UCSD-AML1 (cell line): ENCODE measurements around the gene CORIN.
"Not testable (repeated sequence)": the region's sequence is repeated elsewhere in the genome, so short reads cannot be mapped to it uniquely, and the experiment has no call there.

Experiments used
- DNase-seq: peaks from one replicate; lab custom pipeline; 2025; ENCODE audit not compliant: unreplicated experiment; lab: John Stamatoyannopoulos, UW

Gene CORIN

DNA sequence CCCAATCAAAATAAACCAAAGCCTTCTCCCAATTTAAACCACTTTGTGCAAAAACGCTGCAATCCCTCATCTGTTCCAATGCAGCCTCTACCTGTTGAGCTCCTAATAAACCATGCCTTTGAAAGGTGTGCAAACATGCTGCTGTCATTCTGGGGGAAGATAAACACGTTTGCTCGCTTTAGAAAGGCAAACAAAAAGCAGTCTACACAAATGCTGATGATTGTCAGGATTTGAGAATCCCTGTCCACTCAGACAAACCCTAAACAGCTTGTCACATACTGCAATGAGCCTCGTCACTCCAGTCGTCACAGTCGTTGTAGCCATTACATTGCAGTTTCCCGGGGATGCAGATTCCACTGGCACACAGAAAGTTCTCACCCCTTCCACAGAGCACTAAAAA, 145.2 kb downstream of the CORIN start:
- DNase-seq: no peak

DNA sequence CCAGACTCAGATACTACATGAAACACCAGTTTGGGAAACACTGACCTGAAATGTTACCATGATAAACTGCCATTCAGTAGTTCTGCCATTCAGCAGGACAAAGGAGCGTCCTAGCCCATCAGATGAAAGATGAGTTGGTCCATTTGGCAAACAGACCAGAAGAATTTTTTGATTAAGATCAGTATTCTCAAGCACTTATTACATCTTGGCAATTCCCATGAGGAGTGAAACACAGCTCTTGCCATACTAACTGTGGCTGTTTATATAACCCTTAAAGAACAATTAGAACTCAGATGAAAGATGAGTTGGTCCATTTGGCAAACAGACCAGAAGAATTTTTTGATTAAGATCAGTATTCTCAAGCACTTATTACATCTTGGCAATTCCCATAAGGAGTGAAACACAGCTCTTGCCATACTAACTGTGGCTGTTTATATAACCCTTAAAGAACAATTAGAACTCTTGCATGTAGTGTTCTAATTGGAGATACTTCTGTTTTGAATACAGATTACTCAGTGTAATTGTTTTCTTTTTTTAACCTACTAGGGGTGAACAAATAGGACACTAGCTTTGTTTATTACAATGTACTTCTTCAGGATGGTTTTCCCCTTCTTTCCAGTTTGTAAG, 146.0 kb downstream of the CORIN start:
- DNase-seq: not testable (repeated sequence)

DNA sequence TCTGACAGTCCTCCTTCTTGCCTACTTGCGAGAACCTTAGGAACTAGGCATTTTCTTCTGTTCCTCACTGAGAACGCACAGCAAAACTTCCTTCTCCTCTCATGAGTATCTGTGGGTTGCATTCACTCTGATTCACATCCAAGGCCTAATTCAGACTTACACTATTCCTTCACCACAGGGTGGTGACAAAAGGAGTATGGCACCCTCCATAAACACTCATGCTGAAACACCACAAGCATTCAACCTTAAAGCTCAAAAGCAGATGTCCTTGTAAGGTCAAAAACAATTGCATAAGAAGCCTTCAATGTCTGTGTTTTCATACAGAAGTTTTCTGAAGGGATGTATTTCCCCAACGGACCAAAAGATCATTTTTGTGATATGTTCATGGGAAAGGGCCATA, 147.3 kb downstream of the CORIN start:
- DNase-seq: no peak

DNA sequence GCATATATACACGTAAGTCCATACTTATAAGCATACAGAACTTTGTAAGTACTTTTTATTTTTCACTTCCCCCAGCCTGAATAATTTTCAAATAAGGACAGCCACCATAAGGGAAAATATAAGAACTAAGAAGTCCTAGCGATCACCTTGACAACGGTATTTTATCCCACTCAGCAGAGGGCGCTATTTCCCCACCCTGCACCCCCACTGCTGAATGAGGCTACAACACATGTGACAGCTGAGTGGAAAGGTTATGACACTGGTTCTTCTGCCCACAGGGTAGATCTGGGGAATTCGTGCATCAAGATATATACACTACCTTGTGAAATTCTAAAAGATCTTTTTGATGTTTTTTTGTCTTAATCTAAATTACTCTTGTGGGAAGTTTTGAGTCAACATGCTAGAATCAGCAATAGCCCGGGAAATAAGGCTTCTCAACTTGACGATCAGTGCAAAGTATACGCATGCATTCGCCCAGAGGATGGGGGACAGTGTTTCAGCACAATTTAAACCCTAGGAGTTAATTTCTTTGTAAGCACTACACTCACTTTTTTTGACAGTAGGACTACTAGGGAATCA, 151.5 kb downstream of the CORIN start:
- DNase-seq: peak; percentile 52

GRCh38 chr4:47675806-47676205, 162.1 kb downstream of the CORIN start:
- DNase-seq: no peak

- DNase-seq: no peak
These were observed 163.7 kb downstream of the CORIN start for GRCh38 chr4:47674144-47674543.

- no peak for DNase-seq
These were observed 165.2 kb downstream of the CORIN start for GRCh38 chr4:47672696-47673095.

- no peak for DNase-seq
These were observed 167.9 kb downstream of the CORIN start for GRCh38 chr4:47669946-47670345.

DNA sequence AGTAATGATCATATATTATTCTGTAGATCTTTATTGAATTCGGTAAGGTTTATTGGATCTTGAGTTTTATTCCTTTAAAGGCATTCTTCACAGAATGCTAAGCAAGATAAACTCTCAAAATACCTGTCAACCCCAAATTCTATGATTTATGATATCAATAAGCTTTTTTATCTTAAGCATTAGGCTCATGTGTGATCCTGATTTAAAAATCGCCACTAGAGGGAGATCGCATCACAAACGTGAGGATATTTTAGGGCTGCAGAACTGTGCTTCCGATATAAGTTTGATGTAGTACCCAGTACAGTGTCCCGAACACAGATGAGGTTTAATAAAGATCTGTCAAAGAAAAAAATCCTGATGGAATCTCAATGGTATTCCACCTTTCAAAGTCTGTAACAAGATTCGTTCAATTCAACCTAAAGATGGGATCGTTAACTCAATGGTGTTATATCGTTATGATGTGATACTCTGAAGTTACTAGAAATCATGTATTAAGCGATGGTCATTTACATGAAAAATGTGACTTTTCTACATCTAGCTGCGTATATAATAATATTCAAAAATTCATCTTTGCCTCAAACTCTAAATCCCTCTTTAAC, 169.0 kb downstream of the CORIN start:
- no peak for DNase-seq

GRCh38 chr4:47668256-47668655, 169.6 kb downstream of the CORIN start:
- no peak for DNase-seq

DNA sequence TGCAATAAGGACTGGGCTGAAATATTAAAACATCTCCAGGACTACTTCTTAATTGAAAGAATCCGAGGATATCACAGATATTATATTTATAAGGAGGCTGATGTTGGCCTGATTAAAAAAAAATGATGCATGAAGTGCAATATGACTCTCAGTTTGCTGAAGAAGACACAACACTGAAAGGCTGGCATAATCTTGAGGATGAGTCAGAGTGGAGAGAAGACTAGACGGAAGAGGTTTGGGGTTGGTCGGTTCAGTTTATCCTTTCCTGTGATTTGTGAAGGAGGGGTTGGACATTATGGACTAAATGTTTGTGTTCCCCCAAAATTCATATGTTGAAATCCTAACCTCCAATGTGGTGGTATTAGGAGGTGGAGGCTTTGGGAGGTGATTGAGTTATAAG, 170.3 kb downstream of the CORIN start:
- DNase-seq: no peak

DNA sequence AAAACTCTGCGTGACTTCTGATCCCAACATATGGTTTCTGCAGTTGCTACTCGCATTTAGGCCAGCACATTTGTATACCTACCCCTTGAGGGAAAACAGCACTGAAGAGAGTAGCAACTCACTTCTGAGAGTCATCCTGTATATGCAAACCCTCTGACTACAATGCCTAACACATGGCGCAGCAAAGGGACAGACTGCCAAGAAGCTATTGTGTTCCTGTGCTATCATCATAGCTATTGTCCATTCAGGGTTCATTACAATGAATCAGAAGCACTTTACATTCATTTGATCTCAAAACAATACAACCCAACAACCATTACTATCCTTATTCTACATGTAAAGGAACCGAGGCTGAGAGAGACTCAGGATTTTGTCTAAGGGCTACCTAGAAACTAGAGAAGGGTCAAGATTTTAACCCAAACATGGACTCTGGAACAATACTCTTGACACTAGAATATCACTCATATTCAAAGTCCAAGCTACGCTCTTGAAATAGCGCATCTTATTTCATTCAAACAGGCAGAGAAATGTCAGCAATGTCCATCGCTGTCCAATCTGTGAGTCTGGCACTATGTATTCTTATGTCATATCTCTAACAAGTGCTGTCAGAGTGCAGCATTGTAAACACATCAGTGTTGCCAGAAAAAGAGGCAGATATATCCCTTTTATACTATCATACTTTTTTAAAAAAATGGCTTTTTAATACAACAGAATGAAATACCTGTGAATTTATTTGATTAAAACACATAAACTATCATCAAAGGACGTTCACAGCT, 173.6 kb downstream of the CORIN start:
- no peak for DNase-seq

- DNase-seq: no peak
These were observed 174.9 kb downstream of the CORIN start for GRCh38 chr4:47662975-47663374.

GRCh38 chr4:47661741-47662140, 176.1 kb downstream of the CORIN start:
- DNase-seq: no peak

DNA sequence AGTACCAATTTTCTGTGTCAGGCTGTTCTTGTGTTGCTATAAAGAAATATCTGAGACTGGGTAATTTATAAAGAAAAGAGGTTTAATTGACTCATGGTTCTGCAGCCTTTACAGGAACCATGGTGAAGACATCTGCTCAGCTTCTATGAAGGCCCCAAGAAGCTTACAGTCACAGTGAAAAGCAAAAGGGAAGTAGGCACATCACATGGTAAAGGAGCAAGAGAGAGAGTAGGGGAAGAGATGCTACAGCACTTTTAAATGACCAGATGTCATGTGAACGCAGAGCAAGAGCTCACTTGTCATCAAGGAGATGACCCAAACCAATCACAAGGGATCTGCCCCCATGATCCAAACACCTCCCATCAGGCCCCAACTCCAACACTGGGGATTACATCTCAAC, 178.5 kb downstream of the CORIN start:
- no peak for DNase-seq

- DNase-seq: no peak
These were observed 182.7 kb downstream of the CORIN start for GRCh38 chr4:47654972-47655693.

DNA sequence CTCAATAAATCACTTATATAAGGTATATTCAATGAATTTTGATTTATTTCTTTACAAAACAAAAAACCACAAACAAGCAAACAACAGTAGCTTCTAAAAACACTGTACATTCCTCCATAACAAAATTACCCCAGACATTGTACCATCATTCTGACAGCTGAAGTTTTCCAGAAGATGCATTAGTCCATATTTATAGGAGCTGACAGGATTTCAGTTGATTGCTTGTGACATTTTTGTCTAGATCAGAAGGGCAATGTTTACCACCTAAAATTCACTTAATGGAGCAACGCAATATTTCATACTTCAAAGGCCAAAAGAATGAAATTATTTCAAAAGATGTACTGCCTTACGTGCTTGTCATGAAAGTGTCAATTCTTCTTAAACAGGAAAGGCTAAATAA, 185.8 kb downstream of the CORIN start:
- DNase-seq: no peak

- DNase-seq: no peak
These were observed 186.6 kb downstream of the CORIN start for GRCh38 chr4:47651231-47651630.

GRCh38 chr4:47650584-47651130, 187.2 kb downstream of the CORIN start:
- no peak for DNase-seq

GRCh38 chr4:47647544-47647943, 190.3 kb downstream of the CORIN start:
- DNase-seq: no peak

- no peak for DNase-seq
These were observed 190.8 kb downstream of the CORIN start for GRCh38 chr4:47647029-47647428.
